Measurements from ENCODE around the gene ACVR1C.

DNA sequence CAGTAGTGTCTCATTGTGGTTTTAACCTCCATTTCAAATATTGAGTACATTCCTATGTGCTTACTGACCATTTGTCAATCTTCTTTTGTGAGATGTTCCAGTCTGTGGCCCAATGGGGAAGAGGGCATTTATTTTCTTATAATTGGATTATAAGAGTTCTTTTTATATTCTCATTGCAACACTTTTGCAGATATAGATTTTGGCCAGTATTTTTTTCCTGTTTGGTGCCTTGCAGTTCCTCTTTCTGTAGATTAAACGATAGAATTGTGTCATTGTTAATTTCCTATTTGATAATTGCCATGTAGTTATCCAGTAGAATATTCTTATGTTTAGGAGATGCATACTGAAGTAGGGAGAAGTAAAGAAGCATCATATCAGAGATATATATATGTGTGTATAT is 128.3 kb downstream of the ACVR1C start:
- TF ChIP-seq, protein P1, sequence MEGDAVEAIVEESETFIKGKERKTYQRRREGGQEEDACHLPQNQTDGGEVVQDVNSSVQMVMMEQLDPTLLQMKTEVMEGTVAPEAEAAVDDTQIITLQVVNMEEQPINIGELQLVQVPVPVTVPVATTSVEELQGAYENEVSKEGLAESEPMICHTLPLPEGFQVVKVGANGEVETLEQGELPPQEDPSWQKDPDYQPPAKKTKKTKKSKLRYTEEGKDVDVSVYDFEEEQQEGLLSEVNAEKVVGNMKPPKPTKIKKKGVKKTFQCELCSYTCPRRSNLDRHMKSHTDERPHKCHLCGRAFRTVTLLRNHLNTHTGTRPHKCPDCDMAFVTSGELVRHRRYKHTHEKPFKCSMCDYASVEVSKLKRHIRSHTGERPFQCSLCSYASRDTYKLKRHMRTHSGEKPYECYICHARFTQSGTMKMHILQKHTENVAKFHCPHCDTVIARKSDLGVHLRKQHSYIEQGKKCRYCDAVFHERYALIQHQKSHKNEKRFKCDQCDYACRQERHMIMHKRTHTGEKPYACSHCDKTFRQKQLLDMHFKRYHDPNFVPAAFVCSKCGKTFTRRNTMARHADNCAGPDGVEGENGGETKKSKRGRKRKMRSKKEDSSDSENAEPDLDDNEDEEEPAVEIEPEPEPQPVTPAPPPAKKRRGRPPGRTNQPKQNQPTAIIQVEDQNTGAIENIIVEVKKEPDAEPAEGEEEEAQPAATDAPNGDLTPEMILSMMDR (IDR thresholded peaks at IDR 0.05; ENCODE audit: insufficient read depth, low read depth, low read length), result no peak
- no peak for TF ChIP-seq EZH2 (IDR thresholded peaks at IDR 0.05; ENCODE audit: insufficient read depth, low read length)
